HepG2 (cell line): ENCODE data around the gene CLASRP.

ENCODE experiments used
- KDM4B ChIP-seq: sonication (generic); formaldehyde crosslinking; IDR thresholded peaks from 2 replicates; pipeline ENCODE4 v1.4.0; 2020; ENCODE audit warnings: missing genetic modification reagents
- MAFF ChIP-seq: IDR thresholded peaks from 2 replicates; pipeline ENCODE4 v1.6.1; 2011; ENCODE audit warnings: low read depth, low read length, improper control_type of control experiment
- TF ChIP-seq, protein P1 (sequence below): sonication (generic); formaldehyde crosslinking; IDR thresholded peaks from 2 replicates; pipeline ENCODE4 v1.5.1; 2020; ENCODE audit warnings: missing genetic modification reagents, mild to moderate bottlenecking, borderline replicate concordance

DNA sequence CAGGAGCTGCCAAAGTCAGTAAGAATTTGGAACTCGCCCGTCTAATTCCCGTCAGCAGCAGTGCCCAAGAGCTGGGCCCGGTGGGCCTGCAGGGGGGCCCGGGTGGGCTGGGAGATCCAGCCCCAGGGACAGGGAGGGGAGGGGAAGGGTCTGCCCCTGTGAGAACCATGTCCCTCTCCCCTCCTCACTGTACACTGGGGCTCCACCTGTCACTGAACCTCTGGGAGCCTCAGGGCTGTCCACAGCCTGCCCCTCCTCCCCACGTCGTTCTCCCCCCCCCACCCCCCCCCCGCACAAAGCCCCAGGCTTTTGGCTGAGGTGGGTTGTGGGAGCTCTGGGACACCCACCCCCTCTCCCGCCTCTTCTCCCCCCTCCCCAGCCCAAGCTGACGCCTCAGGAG is 29.2 kb downstream of the CLASRP start:
- TF ChIP-seq MAFF: no peak
- TF ChIP-seq KDM4B: no peak
- TF ChIP-seq, protein P1, sequence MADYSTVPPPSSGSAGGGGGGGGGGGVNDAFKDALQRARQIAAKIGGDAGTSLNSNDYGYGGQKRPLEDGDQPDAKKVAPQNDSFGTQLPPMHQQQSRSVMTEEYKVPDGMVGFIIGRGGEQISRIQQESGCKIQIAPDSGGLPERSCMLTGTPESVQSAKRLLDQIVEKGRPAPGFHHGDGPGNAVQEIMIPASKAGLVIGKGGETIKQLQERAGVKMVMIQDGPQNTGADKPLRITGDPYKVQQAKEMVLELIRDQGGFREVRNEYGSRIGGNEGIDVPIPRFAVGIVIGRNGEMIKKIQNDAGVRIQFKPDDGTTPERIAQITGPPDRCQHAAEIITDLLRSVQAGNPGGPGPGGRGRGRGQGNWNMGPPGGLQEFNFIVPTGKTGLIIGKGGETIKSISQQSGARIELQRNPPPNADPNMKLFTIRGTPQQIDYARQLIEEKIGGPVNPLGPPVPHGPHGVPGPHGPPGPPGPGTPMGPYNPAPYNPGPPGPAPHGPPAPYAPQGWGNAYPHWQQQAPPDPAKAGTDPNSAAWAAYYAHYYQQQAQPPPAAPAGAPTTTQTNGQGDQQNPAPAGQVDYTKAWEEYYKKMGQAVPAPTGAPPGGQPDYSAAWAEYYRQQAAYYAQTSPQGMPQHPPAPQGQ (CRISPR knock-in tag): no peak
